22Rv1 (cell line): ENCODE data around the gene TXNRD3.

ENCODE experiments used
- ZFX ChIP-seq: fragments of 450-650 bp; IDR thresholded peaks from 2 replicates; pipeline ENCODE4 v1.6.1; 2017; ENCODE audit warnings: antibody characterized with exemption, borderline replicate concordance
- TF ChIP-seq, protein P1 (sequence below): fragments of 450-650 bp; IDR thresholded peaks from 2 replicates; pipeline ENCODE4 v1.5.1; 2017; ENCODE audit warnings: mild to moderate bottlenecking

DNA sequence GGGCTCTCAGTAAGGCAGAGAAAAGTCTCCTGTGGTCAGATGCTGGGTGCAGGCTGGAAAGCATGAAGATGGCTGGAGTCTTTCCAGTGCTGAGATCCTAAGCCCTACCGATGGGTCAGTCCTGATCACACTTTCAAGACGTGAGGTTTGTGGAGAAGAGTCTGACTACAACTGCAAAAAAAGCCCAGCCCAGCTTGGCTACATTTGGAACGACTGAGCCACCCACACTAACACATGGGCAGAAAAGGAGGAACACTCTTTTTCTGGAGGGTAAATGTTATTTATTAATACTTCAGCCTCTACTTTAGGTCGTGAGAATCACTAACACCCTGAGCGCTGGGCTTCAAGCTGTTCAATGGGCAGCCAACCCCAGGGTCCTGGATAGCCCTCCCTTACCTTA, 74.2 kb downstream of the TXNRD3 start:
- TF ChIP-seq, protein P1, sequence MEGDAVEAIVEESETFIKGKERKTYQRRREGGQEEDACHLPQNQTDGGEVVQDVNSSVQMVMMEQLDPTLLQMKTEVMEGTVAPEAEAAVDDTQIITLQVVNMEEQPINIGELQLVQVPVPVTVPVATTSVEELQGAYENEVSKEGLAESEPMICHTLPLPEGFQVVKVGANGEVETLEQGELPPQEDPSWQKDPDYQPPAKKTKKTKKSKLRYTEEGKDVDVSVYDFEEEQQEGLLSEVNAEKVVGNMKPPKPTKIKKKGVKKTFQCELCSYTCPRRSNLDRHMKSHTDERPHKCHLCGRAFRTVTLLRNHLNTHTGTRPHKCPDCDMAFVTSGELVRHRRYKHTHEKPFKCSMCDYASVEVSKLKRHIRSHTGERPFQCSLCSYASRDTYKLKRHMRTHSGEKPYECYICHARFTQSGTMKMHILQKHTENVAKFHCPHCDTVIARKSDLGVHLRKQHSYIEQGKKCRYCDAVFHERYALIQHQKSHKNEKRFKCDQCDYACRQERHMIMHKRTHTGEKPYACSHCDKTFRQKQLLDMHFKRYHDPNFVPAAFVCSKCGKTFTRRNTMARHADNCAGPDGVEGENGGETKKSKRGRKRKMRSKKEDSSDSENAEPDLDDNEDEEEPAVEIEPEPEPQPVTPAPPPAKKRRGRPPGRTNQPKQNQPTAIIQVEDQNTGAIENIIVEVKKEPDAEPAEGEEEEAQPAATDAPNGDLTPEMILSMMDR: no peak
- no peak for TF ChIP-seq ZFX
